ENCODE results near the gene SETDB2.
"Not testable (repeated sequence)": the region's sequence is repeated elsewhere in the genome, so short reads cannot be mapped to it uniquely, and the experiment has no call there.

SETDB2 gene

GRCh38 chr13:49464621-49465325, 20.7 kb downstream of the SETDB2 start:
- in situ Hi-C loops (cut with MboI; ENCODE audit: low sequenced_read_pairs): no loop called here

GRCh38 chr13:49466292-49466838, 22.3 kb downstream of the SETDB2 start:
- in situ Hi-C loops (cut with MboI; ENCODE audit: low sequenced_read_pairs): no loop called here

- in situ Hi-C loops (cut with MboI; ENCODE audit: low sequenced_read_pairs): no loop called here
These were observed 28.1 kb downstream of the SETDB2 start for GRCh38 chr13:49472186-49472585.

GRCh38 chr13:49476529-49476928, 32.5 kb downstream of the SETDB2 start:
- in situ Hi-C loops (cut with MboI; ENCODE audit: low sequenced_read_pairs): no loop called here

- in situ Hi-C loops (cut with MboI; ENCODE audit: low sequenced_read_pairs): no loop called here
These were observed 37.7 kb downstream of the SETDB2 start for GRCh38 chr13:49481788-49482187.

GRCh38 chr13:49488563-49488962, 44.5 kb downstream of the SETDB2 start:
- in situ Hi-C loops (cut with MboI; ENCODE audit: low sequenced_read_pairs): no loop called here

- in situ Hi-C loops (cut with MboI; ENCODE audit: low sequenced_read_pairs): no loop called here
These were observed 50.6 kb downstream of the SETDB2 start for GRCh38 chr13:49494645-49495044.

GRCh38 chr13:49495783-49496762, 52.0 kb downstream of the SETDB2 start, which contains the start of gene PHF11:
TSS of gene PHF11 (plus strand) at chr13:49495953. CDS start at chr13:49496002, 49 bp downstream.
- in situ Hi-C loops (cut with MboI; ENCODE audit: low sequenced_read_pairs): no loop called here

- in situ Hi-C loops (cut with MboI; ENCODE audit: low sequenced_read_pairs): not testable (repeated sequence)
These were observed 52.8 kb downstream of the SETDB2 start for GRCh38 chr13:49496837-49497236.

- in situ Hi-C loops (cut with MboI; ENCODE audit: low sequenced_read_pairs): no loop called here
These were observed 53.2 kb downstream of the SETDB2 start for GRCh38 chr13:49497272-49497671.

- in situ Hi-C loops (cut with MboI; ENCODE audit: low sequenced_read_pairs): no loop called here
These were observed 54.1 kb downstream of the SETDB2 start for GRCh38 chr13:49498206-49498605.

- in situ Hi-C loops (cut with MboI; ENCODE audit: low sequenced_read_pairs): no loop called here
These were observed 56.0 kb downstream of the SETDB2 start for GRCh38 chr13:49499889-49500660.

GRCh38 chr13:49502954-49503353, 58.9 kb downstream of the SETDB2 start:
- in situ Hi-C loops (cut with MboI; ENCODE audit: low sequenced_read_pairs): no loop called here

GRCh38 chr13:49503951-49504350, 59.9 kb downstream of the SETDB2 start:
- in situ Hi-C loops (cut with MboI; ENCODE audit: low sequenced_read_pairs): no loop called here

GRCh38 chr13:49512578-49512977, 68.5 kb downstream of the SETDB2 start:
- in situ Hi-C loops (cut with MboI; ENCODE audit: low sequenced_read_pairs): no loop called here

GRCh38 chr13:49516467-49516866, 72.4 kb downstream of the SETDB2 start:
- in situ Hi-C loops (cut with MboI; ENCODE audit: low sequenced_read_pairs): no loop called here

GRCh38 chr13:49517461-49517860, 73.4 kb downstream of the SETDB2 start:
- in situ Hi-C loops (cut with MboI; ENCODE audit: low sequenced_read_pairs): no loop called here

- in situ Hi-C loops (cut with MboI; ENCODE audit: low sequenced_read_pairs): no loop called here
These were observed 77.2 kb downstream of the SETDB2 start for GRCh38 chr13:49521224-49521623.

- in situ Hi-C loops (cut with MboI; ENCODE audit: low sequenced_read_pairs): no loop called here
These were observed 80.8 kb downstream of the SETDB2 start for GRCh38 chr13:49524740-49525501.

GRCh38 chr13:49527123-49527522, 83.0 kb downstream of the SETDB2 start:
- in situ Hi-C loops (cut with MboI; ENCODE audit: low sequenced_read_pairs): no loop called here
